Measurements from ENCODE around the gene KCNK18. TPM values are rescaled to one million over a fixed set of nuclear protein-coding genes. Genes with fewer than 3 reads are reported as not detected.

KCNK18 gene
- total RNA-seq, 1 donor = not detected

DNA sequence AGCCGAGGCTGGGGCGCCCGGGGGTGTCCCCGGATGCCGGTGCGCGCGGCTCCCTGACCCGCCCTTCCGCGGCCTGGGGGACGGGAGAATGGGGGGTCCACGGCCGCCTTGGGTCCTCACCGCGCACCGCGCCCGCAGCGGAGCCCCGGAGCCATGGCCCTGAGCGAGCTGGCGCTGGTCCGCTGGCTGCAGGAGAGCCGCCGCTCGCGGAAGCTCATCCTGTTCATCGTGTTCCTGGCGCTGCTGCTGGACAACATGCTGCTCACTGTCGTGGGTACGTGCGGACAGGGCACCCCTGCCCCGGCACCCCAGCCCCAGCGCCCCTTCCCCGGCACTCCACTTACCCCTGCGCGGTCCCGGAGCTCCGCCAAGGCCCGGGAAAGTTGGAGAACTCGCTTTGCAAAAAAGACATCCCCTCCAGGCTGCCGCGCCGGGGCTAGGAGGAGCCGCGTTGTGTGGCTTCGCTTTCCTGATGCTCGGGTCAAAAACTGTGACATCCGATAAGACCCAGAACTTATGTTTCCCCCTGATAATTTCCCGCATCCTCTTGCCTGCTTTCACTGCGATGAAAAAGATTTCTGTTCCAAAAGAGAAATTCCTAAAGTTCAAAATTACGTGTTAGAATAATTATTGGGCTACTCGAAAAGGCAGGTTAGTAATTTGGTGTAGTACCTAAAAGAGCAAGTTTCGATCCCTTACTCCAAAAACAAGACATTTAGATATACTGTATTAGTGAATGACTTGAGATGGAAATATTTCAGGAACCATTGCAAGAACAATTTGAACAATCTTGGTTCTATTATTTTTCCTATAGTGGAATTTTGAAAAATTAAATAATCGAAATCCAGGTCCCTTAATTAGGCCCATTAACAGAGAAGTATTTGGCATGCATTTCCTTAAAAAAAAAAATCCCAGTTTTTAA lies 44.5 kb downstream of the KCNK18 start:
- no peak overlapping the region for H3K4me3 ChIP-seq (ENCODE audit: low read depth, low read length)
- no peak for DNase-seq (ENCODE audit: low read depth)
- TF ChIP-seq, protein P1, sequence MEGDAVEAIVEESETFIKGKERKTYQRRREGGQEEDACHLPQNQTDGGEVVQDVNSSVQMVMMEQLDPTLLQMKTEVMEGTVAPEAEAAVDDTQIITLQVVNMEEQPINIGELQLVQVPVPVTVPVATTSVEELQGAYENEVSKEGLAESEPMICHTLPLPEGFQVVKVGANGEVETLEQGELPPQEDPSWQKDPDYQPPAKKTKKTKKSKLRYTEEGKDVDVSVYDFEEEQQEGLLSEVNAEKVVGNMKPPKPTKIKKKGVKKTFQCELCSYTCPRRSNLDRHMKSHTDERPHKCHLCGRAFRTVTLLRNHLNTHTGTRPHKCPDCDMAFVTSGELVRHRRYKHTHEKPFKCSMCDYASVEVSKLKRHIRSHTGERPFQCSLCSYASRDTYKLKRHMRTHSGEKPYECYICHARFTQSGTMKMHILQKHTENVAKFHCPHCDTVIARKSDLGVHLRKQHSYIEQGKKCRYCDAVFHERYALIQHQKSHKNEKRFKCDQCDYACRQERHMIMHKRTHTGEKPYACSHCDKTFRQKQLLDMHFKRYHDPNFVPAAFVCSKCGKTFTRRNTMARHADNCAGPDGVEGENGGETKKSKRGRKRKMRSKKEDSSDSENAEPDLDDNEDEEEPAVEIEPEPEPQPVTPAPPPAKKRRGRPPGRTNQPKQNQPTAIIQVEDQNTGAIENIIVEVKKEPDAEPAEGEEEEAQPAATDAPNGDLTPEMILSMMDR (IDR thresholded peaks at IDR 0.05; ENCODE audit: insufficient read depth, low read length) = no peak

DNA sequence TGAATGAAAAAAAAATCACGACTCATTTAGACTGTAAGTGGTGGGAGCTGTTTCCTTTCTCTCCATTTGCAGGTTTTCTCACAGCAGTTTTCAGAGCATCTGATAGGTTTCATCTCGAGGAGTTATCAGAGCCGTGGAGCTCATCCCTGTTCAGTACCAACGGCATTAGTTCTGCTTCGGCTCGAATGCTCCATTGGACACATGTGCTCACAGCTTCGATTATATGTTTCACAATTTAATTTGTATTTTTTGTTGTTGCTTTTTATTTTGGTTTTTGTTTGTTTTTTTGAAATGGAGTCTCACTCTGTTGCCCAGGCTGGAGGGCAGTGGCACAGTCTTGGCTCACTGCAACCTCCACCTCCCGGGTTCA lies 45.2 kb downstream of the KCNK18 start:
- TF ChIP-seq, protein P1 (IDR thresholded peaks at IDR 0.05; ENCODE audit: insufficient read depth, low read length) = no peak
- DNase-seq (ENCODE audit: low read depth) = no peak
- no peak overlapping the region for H3K4me3 ChIP-seq (ENCODE audit: low read depth, low read length)

- no peak for DNase-seq (ENCODE audit: low read depth)
- TF ChIP-seq, protein P1 (IDR thresholded peaks at IDR 0.05; ENCODE audit: insufficient read depth, low read length) = no peak
These were observed 49.8 kb downstream of the KCNK18 start for GRCh38 chr10:117246997-117247671.

GRCh38 chr10:117248750-117249465 lies 51.6 kb downstream of the KCNK18 start:
- peak; percentile 3 for DNase-seq (ENCODE audit: low read depth)
- H3K4me3 ChIP-seq (ENCODE audit: low read depth, low read length) = no peak overlapping the region
- TF ChIP-seq, protein P1 (IDR thresholded peaks at IDR 0.05; ENCODE audit: insufficient read depth, low read length) = no peak

More at GRCh38 chr10:117246997-117247671, 49.8 kb downstream of the KCNK18 start:
- H3K4me3 ChIP-seq (ENCODE audit: low read depth, low read length) = no peak overlapping the region

GRCh38 chr10:117249493-117250093 lies 52.3 kb downstream of the KCNK18 start:
- TF ChIP-seq, protein P1 (IDR thresholded peaks at IDR 0.05; ENCODE audit: insufficient read depth, low read length) = no peak
- no peak overlapping the region for H3K4me3 ChIP-seq (ENCODE audit: low read depth, low read length)
- DNase-seq (ENCODE audit: low read depth) = no peak

GRCh38 chr10:117250411-117250810 lies 53.1 kb downstream of the KCNK18 start:
- no peak for DNase-seq (ENCODE audit: low read depth)
- TF ChIP-seq, protein P1 (IDR thresholded peaks at IDR 0.05; ENCODE audit: insufficient read depth, low read length) = no peak
- H3K4me3 ChIP-seq (ENCODE audit: low read depth, low read length) = no peak overlapping the region

Measured in fibroblast of the aortic adventitia (primary cell).